Stimulated activated CD4-positive, alpha-beta T cell treated with anti-CD3 and anti-CD28 coated beads, Interleukin-12 subunit alpha, Interleukin-12 subunit beta, amount 100 ng/mL, for 48 hours (primary cell): ENCODE measurements around the gene UFC1.

Experiments
- DNase-seq, 3 donors: peaks; one replicate each; pipeline ENCODE4 v3.0.0-alpha.2; 2020; ENCODE audit warnings: low read depth in 2 of 3, low spot score in 1 of 3

UFC1 gene

GRCh38 chr1:161133220-161133740 is 20.5 kb upstream of the UFC1 start:
- no peak for DNase-seq

GRCh38 chr1:161137881-161138280 is 15.9 kb upstream of the UFC1 start:
- DNase-seq = no peak

DNA sequence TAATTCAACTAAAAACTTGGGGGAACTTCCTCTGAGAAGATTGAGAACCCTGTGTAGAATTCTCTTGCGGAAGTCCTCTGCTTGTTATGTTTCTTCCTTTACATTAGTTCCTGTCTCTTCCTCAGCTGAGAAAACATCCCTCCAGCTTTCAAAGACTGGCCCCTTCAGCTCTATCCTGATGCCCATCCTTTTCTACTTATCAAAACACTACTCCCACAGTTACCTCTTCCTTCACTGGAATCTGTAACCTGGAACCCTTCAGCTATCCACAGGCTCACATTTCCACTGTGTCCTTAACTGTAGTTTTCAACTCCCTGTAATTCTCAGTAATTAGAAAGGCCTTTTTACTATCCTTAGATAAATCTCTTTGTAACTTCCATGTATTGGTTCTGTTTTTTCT is 15.3 kb upstream of the UFC1 start:
- DNase-seq = no peak

DNA sequence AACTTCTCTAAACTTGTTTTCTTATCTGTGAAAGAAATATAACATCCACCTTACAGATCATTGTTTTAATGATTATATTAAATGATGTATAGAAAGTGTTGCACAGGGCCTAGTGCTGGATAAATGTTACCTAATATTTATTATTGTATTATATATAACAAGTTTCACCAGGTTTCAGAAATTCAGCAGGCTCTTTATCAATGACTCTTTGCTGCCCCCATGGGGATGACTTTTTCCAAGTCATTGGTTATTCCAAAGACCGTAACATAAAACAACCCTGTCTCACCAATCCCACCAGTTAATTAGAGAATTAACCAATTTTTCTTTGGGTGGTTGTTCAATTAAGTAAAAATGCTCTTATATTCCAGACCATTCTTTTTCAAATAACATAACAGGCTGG is 14.0 kb upstream of the UFC1 start:
- DNase-seq = no peak

- no peak for DNase-seq
Measured at GRCh38 chr1:161140755-161141400, 12.9 kb upstream of the UFC1 start.

GRCh38 chr1:161145832-161146231 is 7.9 kb upstream of the UFC1 start:
- no peak for DNase-seq

DNA sequence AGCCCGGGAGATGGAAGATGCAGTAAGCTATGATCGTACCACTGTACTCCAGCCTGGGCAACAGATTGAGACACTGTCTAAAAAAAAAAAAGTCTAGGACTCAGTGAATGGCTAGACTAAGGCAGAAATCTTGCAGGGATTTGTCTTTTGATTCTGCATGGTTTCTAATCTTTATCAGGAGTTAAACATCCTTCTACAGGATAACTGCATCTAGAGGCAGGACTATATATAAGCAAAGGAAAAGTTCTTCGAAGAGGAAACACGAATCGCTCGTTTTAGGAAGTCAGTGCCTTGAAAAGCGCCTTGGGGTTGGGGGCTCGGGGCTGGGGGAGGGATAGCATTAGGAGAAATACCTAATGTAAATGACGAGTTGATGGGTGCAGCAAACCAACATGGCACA is 602 bp upstream of the UFC1 start:
- DNase-seq = no peak

- DNase-seq = no peak
Measured at GRCh38 chr1:161157867-161158266, 4.1 kb downstream of the UFC1 start.

DNA sequence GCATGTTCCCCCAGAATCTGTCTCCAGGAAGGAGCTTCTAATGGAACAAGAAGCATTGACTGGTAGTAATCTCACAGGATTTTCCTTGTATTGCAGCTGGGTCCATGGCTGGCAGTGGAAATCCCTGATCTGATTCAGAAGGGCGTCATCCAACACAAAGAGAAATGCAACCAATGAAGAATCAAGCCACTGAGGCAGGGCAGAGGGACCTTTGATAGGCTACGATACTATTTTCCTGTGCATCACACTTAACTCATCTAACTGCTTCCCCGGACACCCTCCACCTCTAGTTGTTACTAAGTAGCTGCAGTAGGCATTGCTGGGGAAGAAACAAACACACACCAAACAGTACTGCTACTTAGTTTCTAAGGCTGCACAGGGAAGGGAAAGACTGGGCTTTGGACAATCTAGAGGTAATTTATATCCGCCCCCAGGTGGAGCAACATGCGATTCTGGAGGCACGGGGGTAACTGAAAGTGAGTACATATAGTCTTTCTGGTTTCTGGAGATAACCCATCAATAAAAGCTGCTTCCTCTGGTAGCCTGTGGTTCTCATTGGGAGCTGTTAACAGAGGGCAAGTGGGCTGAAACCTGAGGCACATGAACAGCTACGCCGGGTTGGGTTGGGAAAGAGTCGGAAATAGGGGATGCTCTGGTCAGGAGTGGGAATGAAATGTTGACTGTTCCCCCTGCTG is 4.7 kb downstream of the UFC1 start:
- DNase-seq = no peak

DNA sequence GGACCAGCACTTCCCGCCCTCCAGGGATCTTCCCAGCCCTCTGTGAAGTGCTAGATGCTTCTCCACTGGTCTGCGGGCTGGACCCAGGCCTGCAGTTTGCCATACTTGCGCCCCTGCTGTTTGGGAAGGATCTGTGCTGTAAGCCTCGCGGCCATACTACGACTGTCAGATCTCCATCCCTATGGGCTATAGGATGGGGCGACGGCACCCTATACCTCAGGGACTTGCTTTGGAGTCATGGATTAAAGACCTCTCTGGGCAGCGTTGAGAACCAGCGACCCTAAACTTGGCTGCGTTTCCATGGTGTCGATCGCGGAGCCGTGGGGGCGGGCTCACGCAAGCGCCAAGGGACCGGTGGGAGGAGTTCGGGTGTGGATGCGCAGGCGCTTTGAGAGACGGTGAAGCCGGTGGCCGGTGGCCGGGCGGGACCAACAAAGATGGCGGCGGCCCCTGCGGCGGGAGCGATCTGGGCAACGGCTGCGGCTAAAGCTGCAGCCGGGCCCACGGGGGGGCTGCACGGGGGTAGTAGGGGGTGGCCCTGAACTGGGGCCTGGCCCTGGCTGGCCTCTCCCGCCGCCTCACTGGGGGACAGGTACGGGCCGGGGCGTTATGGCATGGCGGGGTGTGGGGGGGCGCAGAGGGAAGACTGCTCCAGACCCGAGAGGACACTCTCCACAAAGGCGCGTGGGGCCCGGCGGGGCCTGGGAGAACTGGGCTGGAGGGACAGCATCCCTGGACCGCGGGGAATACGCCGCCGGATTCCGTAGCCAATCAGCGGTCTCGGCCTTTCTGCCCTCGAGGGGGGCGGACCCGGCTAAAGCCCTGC is 5.5 kb downstream of the UFC1 start, which contains the start of gene USP21:
TSS of gene USP21 (plus strand) at position 414 of the 826 bp plus-strand sequence. CDS start 1,141 bp downstream, outside the sequence.
- peak; percentile 85 to 92 (median 86) for DNase-seq

DNA sequence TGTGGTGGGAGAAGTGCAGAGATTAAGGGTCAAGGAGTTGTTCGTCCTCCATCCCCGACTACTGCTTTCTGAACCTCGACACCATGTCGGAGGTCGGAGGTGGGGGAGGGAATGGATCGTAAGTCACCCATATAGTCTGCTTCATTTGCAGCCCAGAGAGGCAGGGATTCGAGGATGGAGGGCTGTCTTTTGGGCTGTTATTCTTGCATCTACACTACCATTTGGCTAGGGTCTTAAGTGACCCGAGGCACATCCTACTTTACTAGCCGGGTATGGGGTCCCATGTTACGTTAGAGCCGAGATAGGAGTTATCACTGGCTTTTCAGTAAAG is 6.1 kb downstream of the UFC1 start:
- no peak for DNase-seq

GRCh38 chr1:161160671-161161145 is 6.9 kb downstream of the UFC1 start:
- no peak for DNase-seq

- DNase-seq = no peak
Measured at GRCh38 chr1:161161652-161162051, 7.9 kb downstream of the UFC1 start.

- DNase-seq = no peak
Measured at GRCh38 chr1:161162052-161162451, 8.3 kb downstream of the UFC1 start.

DNA sequence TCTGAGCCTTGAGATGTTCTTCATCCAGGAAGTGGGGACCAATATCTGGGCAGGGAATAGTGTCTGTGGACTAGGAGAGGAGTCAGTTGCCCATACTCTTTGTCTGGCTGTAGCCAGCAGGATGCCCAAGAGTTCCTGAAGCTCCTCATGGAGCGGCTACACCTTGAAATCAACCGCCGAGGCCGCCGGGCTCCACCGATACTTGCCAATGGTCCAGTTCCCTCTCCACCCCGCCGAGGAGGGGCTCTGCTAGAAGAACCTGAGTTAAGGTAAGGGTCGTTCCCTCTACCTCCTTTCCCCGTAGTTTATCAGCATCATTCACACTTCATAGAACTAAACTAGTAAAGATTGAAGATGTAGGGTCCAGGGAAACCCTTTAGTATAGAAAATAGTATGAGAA is 9.0 kb downstream of the UFC1 start:
- no peak for DNase-seq

- no peak for DNase-seq
Measured at GRCh38 chr1:161163793-161164192, 10.0 kb downstream of the UFC1 start.

GRCh38 chr1:161164901-161165610 is 11.3 kb downstream of the UFC1 start:
- DNase-seq = no peak

GRCh38 chr1:161165742-161166668 is 12.2 kb downstream of the UFC1 start, which contains the start of gene PPOX:
Gene PPOX (plus strand): TSS chr1:161166426. CDS start chr1:161166848, 422 bp downstream.
- DNase-seq = peak; percentile 85 to 90 (median 89)

DNA sequence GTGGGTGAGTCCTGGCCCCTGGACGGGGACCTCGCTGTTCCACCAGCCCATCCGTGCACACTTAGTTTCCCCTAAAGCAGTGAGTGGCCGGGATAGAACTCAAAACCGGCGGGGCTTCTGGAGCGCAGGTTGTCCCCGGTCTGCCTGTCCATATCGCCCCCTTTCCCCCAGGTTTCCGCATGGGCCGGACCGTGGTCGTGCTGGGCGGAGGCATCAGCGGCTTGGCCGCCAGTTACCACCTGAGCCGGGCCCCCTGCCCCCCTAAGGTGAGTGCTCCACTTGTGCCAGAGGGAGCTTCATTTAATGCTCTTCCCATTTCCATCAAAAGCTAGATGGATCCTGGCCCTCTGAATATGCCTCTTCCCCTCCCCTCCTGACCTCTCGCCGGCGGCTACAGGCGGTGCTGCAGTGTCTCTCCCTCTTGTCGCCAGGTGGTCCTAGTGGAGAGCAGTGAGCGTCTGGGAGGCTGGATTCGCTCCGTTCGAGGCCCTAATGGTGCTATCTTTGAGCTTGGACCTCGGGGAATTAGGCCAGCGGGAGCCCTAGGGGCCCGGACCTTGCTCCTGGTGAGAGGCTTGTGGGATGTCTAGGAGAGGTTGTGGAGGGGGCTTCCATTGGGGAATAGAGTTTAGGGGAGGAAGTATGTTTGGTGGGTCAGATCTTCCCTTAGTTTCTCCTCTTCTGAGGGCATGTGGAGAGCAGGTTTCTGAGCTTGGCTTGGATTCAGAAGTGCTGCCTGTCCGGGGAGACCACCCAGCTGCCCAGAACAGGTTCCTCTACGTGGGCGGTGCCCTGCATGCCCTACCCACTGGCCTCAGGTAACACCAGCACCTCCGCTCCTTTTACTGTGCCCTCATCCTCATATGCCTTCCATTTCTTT is 13.1 kb downstream of the UFC1 start:
- DNase-seq = no peak
